ENCODE measurements around the gene ROR2.

DNA sequence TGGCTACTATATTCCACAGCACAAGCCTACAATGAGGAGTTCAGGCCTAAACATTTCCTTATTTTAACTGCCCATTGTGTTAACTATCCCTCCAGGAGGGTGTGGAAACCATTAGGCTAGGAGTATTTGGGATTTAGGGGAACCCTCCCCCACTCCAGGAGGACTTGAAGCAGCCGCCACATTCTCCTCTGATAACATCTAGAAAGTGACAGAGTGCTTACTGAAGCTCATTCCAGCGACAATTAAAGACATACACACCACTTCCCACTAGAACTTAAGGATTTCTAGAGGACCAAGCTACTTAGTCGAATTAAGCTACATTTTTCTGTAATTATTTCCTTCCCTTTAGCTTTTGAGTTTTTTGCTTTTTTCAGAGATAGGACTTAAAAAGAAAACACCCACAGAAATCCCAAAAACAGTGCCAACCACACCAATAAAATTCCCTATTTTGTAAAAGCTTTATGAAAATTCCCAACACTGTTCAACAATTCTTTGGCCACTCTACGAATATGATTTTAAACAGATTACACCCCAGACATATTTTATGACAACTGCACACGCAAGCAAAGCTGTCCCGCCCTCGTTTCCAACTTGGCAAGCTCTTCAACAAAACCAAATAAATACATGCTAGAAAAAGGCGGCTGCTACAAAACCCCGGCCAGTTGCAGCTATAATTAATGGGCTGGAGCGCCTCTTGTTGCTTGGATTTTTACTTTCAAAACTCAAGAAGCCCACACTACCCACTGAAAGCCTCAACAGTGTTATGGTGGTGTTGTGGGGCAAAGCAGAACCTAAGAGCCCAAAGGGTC is 4.5 kb downstream of the ROR2 start:
- no peak for TF ChIP-seq POLR2A (IDR thresholded peaks at IDR 0.05)
- TF ChIP-seq, protein P1, sequence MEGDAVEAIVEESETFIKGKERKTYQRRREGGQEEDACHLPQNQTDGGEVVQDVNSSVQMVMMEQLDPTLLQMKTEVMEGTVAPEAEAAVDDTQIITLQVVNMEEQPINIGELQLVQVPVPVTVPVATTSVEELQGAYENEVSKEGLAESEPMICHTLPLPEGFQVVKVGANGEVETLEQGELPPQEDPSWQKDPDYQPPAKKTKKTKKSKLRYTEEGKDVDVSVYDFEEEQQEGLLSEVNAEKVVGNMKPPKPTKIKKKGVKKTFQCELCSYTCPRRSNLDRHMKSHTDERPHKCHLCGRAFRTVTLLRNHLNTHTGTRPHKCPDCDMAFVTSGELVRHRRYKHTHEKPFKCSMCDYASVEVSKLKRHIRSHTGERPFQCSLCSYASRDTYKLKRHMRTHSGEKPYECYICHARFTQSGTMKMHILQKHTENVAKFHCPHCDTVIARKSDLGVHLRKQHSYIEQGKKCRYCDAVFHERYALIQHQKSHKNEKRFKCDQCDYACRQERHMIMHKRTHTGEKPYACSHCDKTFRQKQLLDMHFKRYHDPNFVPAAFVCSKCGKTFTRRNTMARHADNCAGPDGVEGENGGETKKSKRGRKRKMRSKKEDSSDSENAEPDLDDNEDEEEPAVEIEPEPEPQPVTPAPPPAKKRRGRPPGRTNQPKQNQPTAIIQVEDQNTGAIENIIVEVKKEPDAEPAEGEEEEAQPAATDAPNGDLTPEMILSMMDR (IDR thresholded peaks at IDR 0.05) = no peak
